SIG-M5 (cell line): ENCODE measurements around the gene APOC3.

Source experiments
- DNase-seq: peaks from one replicate; lab custom pipeline; 2025; lab: John Stamatoyannopoulos, UW

The APOC3 gene

DNA sequence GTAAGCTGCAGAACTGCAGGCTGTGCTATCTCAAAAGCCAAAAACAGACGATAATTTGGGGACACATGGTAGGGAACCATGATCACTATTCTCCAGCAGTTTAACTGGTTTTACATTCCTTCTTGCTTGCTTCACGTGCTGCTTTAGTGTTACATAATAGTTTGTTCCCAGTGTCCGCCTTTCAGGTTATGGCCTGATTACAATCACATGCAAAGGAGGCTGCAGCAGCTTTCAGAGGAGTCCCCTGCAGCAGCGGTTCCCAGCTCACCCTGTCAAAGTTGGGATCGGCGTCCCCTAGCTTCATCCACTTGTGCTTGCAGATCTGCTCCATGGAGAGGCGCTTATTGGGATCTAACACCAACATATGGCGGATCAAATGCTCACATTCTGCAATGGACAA is 46.9 kb downstream of the APOC3 start:
- DNase-seq = no peak

DNA sequence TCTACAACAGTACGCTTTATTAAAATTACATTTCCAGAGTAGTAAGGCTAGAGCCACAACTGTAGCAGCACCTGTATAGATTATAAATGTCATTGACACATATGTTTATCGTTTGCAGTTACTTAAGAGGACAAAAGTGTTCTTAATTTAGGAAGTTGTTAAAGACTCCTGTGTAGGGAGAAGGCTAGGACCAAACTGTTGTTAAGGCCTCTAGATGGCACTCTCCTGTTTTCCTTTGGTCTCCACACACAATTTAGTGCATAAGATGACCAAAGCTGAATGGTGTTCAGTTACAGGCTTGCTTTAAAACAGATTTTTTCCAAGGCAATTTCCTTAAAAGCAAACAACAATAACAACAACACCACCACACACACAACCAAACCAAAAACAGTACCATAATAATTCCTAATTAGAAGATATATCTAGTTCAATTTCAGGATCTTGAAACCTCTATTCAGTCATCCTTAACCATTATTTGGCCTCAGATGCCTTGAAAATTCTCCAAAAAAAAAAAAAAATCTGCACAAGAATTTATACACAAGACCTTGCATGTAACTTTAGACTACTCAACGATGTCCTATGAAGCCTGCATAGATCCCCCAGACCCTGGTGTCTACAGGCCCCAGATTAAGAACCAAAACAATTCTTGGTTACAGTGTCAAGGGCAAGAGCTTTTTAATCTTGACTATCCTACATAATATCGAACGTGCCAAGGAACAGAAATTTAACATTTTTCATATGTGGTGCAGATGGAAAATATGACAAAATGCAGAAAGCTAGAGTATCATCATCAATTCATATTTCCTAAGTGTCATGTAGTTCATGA is 50.3 kb downstream of the APOC3 start:
- DNase-seq = no peak

DNA sequence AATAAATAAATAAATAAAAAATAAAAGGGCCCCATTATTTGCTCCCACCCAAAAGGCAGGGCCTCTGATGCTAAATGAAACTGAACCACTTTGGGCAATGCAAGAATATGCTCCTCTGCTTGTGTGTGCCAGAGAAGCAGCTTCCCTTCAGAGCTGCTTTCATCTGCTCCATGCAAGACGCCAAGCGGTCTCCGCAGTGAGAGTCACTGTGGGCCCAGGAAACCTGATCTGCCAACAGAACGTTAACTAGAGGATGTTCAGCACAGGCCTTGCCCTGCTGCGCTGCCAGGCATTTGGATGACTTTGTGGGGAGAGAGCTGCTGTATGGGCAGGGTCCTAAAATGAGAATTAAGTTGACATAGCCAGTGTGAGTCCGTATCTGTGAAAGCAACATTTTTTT is 51.4 kb downstream of the APOC3 start:
- DNase-seq = no peak

DNA sequence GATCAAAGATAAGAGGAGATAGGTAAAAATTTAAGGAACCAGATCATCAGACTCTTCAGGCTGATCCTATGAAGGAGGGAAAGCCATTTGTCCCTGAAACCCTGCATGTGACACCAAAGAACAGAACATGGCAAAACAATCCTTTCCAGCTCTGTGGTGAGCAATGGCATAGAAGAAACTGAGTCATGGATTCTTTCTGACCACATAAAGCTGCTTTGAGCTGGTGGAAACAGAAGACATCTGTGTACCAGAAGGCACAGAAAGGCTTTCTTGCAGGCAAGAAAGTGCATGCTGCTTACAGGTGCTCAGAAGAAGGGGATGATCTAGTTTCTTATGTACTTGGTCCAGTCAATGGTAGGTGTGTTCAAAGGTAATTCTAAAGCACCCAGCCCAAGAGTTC is 52.7 kb downstream of the APOC3 start:
- DNase-seq = no peak
